ENCODE results near the gene SHISAL1. TPM values are rescaled to one million over a fixed set of nuclear protein-coding genes. Genes with fewer than 3 reads are reported as not detected.

SHISAL1 gene
- polyA plus RNA-seq, 1 donor (not counting 4 experiments of a cell fraction or from before 2014, with no cell fraction given): 0.24 TPM

DNA sequence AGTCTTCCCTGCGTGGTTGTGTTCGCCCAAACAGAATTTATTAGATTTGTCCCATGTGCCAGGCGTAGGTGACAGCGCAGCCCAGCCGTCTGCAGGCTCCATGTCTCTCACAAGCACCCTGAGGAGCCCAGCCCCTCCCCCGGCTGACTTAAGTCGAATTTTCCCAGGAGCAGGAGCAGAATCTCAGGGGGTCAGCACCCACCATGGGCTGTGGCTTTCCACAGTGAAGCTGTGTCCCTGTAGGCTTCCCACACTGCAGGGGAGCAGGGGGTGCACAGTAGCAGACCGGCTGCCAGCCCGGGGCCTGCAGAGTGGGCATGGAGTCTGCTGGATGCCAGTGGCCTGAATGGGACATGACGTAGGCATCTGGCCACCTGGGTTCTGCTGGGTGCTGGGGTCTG, 116.0 kb downstream of the SHISAL1 start:
- H3K4me1 ChIP-seq (ENCODE audit: control insufficient read depth, extremely low read depth, insufficient read depth, low read length): no peaks in the 10 kb centered on the region
- no peak overlapping the region for H3K4me3 ChIP-seq (ENCODE audit: control insufficient read depth in 2 of 3, extremely low read depth in 1 of 3, insufficient read depth in 2 of 3, low read depth in 1 of 3, low read length in 3 of 3)
- H3K9ac ChIP-seq (ENCODE audit: control insufficient read depth, extremely low read depth, insufficient read depth, low read length): no peak overlapping the region
- H3K36me3 ChIP-seq (ENCODE audit: control insufficient read depth in 2 of 2, extremely low read depth in 1 of 2, insufficient read depth in 2 of 2, low read length in 2 of 2): no peaks in the 10 kb centered on the region
- H3K27ac ChIP-seq (ENCODE audit: control insufficient read depth, insufficient read depth, low read length): no peak overlapping the region
- TF ChIP-seq EZH2 (IDR thresholded peaks at IDR 0.05; ENCODE audit: low read length): no peak
- TF ChIP-seq, protein P1, sequence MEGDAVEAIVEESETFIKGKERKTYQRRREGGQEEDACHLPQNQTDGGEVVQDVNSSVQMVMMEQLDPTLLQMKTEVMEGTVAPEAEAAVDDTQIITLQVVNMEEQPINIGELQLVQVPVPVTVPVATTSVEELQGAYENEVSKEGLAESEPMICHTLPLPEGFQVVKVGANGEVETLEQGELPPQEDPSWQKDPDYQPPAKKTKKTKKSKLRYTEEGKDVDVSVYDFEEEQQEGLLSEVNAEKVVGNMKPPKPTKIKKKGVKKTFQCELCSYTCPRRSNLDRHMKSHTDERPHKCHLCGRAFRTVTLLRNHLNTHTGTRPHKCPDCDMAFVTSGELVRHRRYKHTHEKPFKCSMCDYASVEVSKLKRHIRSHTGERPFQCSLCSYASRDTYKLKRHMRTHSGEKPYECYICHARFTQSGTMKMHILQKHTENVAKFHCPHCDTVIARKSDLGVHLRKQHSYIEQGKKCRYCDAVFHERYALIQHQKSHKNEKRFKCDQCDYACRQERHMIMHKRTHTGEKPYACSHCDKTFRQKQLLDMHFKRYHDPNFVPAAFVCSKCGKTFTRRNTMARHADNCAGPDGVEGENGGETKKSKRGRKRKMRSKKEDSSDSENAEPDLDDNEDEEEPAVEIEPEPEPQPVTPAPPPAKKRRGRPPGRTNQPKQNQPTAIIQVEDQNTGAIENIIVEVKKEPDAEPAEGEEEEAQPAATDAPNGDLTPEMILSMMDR (optimal IDR thresholded peaks at IDR 0.05 in 1 of 3, IDR thresholded peaks at IDR 0.05 in 1 of 3, conservative IDR thresholded peaks at IDR 0.05 in 1 of 3; ENCODE audit: extremely low read depth in 1 of 3, insufficient read depth in 2 of 3, low read length in 3 of 3): no peak
- no peaks in the 10 kb centered on the region for H3K9me3 ChIP-seq (ENCODE audit: control insufficient read depth, low read depth, low read length)
- no peak for FAIRE-seq
- peaks cover 14% of the 10 kb centered on the region for H3K27me3 ChIP-seq (ENCODE audit: control insufficient read depth, extremely low read depth, insufficient read depth, low read length)
- H3K9me1 ChIP-seq (ENCODE audit: control insufficient read depth, extremely low read depth, insufficient read depth, low read length): no peaks in the 10 kb centered on the region
- no peak for DNase-seq (ENCODE audit: low read depth, low spot score)
- no peak overlapping the region for H2AFZ ChIP-seq (ENCODE audit: control insufficient read depth, low read length)
- dilution Hi-C loops (cut with MboI; ENCODE audit: extremely low pct_ligation_motif_present, low sequenced_read_pairs): no loop called here
- H4K20me1 ChIP-seq (ENCODE audit: control insufficient read depth, extremely low read depth, insufficient read depth, low read length): no peaks in the 10 kb centered on the region
- H3K79me2 ChIP-seq (ENCODE audit: control insufficient read depth, insufficient read depth, low read length): no peaks in the 10 kb centered on the region
- no peak overlapping the region for H3K4me2 ChIP-seq (ENCODE audit: control insufficient read depth, extremely low read depth, insufficient read depth, low read depth, low read length)

- Histone ChIP-seq H2AFZ (ENCODE audit: control insufficient read depth, low read length) (no peak overlapping the region), H3K36me3 (ENCODE audit: control insufficient read depth in 2 of 2, extremely low read depth in 1 of 2, insufficient read depth in 2 of 2, low read length in 2 of 2) (no peaks in the 10 kb centered on the region), H3K27ac (ENCODE audit: control insufficient read depth, insufficient read depth, low read length) (no peak overlapping the region), H3K4me1 (ENCODE audit: control insufficient read depth, extremely low read depth, insufficient read depth, low read length) (no peaks in the 10 kb centered on the region), H3K4me3 (ENCODE audit: control insufficient read depth in 2 of 3, extremely low read depth in 1 of 3, insufficient read depth in 2 of 3, low read depth in 1 of 3, low read length in 3 of 3) (no peak overlapping the region), H4K20me1 (ENCODE audit: control insufficient read depth, extremely low read depth, insufficient read depth, low read length) (no peaks in the 10 kb centered on the region), H3K4me2 (ENCODE audit: control insufficient read depth, extremely low read depth, insufficient read depth, low read depth, low read length) (no peak overlapping the region), H3K9me1 (ENCODE audit: control insufficient read depth, extremely low read depth, insufficient read depth, low read length) (no peaks in the 10 kb centered on the region), H3K9ac (ENCODE audit: control insufficient read depth, extremely low read depth, insufficient read depth, low read length) (no peak overlapping the region), H3K9me3 (ENCODE audit: control insufficient read depth, low read depth, low read length) (no peaks in the 10 kb centered on the region), H3K79me2 (ENCODE audit: control insufficient read depth, insufficient read depth, low read length) (no peaks in the 10 kb centered on the region), H3K27me3 (ENCODE audit: control insufficient read depth, extremely low read depth, insufficient read depth, low read length) (peaks cover 12% of the 10 kb centered on the region)
- dilution Hi-C loops (cut with MboI; ENCODE audit: extremely low pct_ligation_motif_present, low sequenced_read_pairs): no loop called here
- FAIRE-seq (no peak), DNase-seq (ENCODE audit: low read depth, low spot score) (no peak)
- no peak for TF ChIP-seq EZH2 (IDR thresholded peaks at IDR 0.05; ENCODE audit: low read length)
- TF ChIP-seq, protein P1 (optimal IDR thresholded peaks at IDR 0.05 in 1 of 3, IDR thresholded peaks at IDR 0.05 in 1 of 3, conservative IDR thresholded peaks at IDR 0.05 in 1 of 3; ENCODE audit: extremely low read depth in 1 of 3, insufficient read depth in 2 of 3, low read length in 3 of 3): no peak
Measured at GRCh38 chr22:44196241-44196640, 116.5 kb downstream of the SHISAL1 start.
